Stimulated activated CD8-positive, alpha-beta memory T cell treated with anti-CD3 and anti-CD28 coated beads, Interleukin-12 subunit alpha, Interleukin-12 subunit beta, amount 100 ng/mL, for 1 hour (primary cell): ENCODE results near the gene LCTL.
"Not testable (repeated sequence)": the region's sequence is repeated elsewhere in the genome, so short reads cannot be mapped to it uniquely, and the experiment has no call there.

Experiments
- DNase-seq: peaks from one replicate; pipeline ENCODE4 v3.0.0-alpha.2; 2020; ENCODE audit warnings: low read depth

LCTL gene

GRCh38 chr15:66564136-66565041 is 1.4 kb downstream of the LCTL start:
- no peak for DNase-seq

GRCh38 chr15:66563566-66564110 is 2.2 kb downstream of the LCTL start:
- DNase-seq: no peak

- DNase-seq: no peak
These were observed 2.7 kb downstream of the LCTL start for GRCh38 chr15:66563126-66563525.

GRCh38 chr15:66560856-66561525 is 4.8 kb downstream of the LCTL start:
- DNase-seq: no peak

- DNase-seq: no peak
These were observed 7.5 kb downstream of the LCTL start for GRCh38 chr15:66558271-66558670.

- DNase-seq: no peak
These were observed 10.1 kb downstream of the LCTL start for GRCh38 chr15:66555685-66556084.

- DNase-seq: no peak
These were observed 20.5 kb downstream of the LCTL start for GRCh38 chr15:66545255-66545654.

GRCh38 chr15:66542896-66543295 is 22.9 kb downstream of the LCTL start:
- no peak for DNase-seq

GRCh38 chr15:66535056-66535455 is 30.7 kb downstream of the LCTL start:
- no peak for DNase-seq

- no peak for DNase-seq
These were observed 41.0 kb downstream of the LCTL start for GRCh38 chr15:66524838-66525237.

- no peak for DNase-seq
These were observed 41.9 kb downstream of the LCTL start for GRCh38 chr15:66523926-66524325.

- DNase-seq: no peak
These were observed 49.9 kb downstream of the LCTL start for GRCh38 chr15:66515901-66516322.

GRCh38 chr15:66514586-66514985 is 51.2 kb downstream of the LCTL start:
- no peak for DNase-seq

GRCh38 chr15:66508293-66508883 is 57.4 kb downstream of the LCTL start:
- DNase-seq: no peak

- DNase-seq: no peak
These were observed 60.0 kb downstream of the LCTL start for GRCh38 chr15:66505818-66506217.

- DNase-seq: no peak
These were observed 60.4 kb downstream of the LCTL start for GRCh38 chr15:66505430-66505811.

- peak; percentile 69 for DNase-seq
These were observed 61.0 kb downstream of the LCTL start, which contains the start of the genes RPL4 and ZWILCH for GRCh38 chr15:66504563-66505429. Gene RPL4 (minus strand): TSS chr15:66504855. CDS start chr15:66504790, 65 bp downstream. Gene ZWILCH (plus strand): TSS chr15:66505326. CDS start chr15:66505339, 13 bp downstream.

GRCh38 chr15:66503780-66504562 is 61.8 kb downstream of the LCTL start:
- no peak for DNase-seq

GRCh38 chr15:66503041-66503648 is 62.7 kb downstream of the LCTL start:
- DNase-seq: not testable (repeated sequence)

- DNase-seq: no peak
These were observed 63.3 kb downstream of the LCTL start for GRCh38 chr15:66502491-66502890.
